Stimulated activated CD4-positive, alpha-beta T cell treated with anti-CD3 and anti-CD28 coated beads, TNF-alpha, amount 100 ng/mL, for 4 hours (primary cell): Measurements from ENCODE around the gene RAP1GAP.

ENCODE experiments used
- DNase-seq, 3 experiments: peaks; one replicate each; pipeline ENCODE4 v3.0.0-alpha.2; 2020; ENCODE audit warnings: low read depth in 3 of 3

The RAP1GAP gene

DNA sequence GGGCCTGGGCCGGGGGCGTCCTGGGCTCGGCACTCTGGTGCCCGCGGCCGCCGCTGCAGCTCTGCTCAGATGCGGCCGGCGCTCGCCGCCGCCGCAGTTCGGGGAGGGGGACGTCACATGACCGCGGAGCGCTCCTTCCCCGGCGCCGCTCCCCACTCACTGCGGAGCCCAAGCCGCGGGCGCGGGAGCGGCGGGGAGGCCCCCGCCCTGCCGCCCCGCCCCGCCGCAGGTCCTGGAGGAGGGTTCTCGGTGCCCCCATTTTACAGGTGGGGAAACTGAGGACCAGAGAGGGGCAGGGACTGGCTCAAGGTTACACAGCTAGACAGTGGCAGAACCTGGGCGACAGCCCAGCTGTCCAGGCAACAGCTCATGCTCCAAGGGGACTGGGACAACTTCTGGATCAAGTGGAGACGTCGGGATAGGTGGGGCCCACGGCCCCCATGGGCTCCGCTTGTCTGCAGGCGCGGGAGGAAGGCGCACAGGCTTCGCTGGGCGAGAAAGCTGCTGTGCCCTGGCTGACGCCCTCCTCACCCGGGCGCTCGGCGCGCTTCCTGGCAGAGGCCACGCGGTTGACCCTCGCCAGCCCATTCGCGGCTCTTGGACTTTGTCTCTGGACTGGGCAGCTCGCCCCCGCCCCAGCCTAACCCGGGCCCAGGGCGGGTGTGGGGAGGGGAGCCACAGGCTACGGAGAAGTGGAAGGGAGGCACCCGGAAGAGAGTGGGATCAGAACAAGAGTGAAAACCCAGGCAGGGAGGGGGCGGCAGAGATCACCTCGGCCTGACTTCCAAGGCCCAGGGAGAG lies at the start of gene RAP1GAP:
TSS of gene RAP1GAP (minus strand) at position 100 of the 801 bp plus-strand sequence. CDS start 49,325 bp downstream, outside the sequence.
- no peak for DNase-seq

DNA sequence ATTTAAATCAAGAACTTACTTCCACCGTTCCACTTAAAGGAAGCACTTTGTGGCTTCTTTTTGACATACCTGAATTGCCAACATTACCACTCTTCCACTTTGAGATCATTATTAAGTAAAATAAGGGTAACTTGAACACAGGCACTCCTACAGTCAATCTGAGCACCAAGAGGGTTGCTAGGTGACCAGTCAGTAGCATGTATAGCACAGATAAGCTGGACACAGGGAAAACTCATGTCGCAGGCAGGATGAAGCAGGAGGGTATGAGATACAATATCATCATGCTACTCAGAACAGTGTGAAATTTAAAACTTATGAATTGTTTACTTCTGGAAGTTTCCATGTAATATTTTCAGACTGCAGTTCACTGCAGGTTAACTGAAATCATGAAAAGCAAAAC lies 47.0 kb upstream of the RAP1GAP start:
- no peak for DNase-seq

DNA sequence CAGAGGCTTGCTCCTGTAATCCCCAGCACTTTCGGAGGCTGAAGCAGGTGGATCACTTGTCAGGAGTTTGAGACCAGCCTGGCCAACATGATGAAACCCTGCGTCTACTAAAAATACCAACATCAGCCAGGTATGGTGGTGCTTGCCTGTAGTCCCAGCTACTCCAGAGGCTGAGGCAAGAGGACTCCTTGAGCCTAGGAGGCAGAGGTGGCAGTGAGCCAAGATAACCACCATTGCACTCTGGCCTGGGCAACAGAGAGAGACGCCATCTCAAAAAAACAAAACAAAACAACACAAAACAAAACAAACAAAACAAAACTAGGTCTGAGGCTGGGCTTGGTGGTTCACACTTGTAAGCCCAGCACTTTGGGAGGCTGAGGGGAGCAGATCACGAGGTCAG lies 38.7 kb upstream of the RAP1GAP start:
- DNase-seq: no peak

- DNase-seq: no peak
Observed at GRCh38 chr1:21707086-21707840, 38.1 kb upstream of the RAP1GAP start.

DNA sequence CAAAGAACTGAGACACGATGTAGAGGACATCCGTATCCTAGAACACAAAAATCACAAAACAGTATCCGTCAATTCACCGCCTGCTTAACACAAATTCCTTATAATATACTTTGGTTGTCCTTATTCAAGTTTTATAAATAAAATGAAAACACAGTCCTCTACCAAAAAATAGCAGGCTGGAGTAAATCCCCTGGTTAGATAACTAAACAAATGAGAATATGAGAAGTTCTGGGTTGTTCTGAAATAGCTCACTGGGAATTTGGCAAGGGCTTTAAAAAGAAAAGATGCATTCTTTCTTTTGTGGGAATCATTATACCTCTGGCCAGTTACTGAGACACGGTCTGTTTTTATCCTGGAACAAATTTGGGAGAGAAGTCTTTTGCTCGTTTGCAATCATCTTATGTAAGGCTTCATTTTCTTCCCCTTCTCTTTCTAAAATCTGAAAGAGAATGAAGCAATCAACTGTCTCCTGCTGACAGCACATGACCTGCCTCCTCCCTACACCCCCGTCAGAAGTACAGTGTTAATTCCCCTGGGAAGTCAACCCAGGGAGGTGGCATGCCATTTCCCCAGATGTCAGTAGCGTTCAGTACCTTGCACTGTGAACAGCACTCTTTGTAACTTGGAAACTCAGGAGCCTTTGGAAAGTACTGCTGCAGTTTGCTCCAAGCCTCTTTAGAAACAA lies 37.1 kb upstream of the RAP1GAP start:
- no peak for DNase-seq

- DNase-seq: no peak
Observed at GRCh38 chr1:21705303-21705980, 36.3 kb upstream of the RAP1GAP start.

DNA sequence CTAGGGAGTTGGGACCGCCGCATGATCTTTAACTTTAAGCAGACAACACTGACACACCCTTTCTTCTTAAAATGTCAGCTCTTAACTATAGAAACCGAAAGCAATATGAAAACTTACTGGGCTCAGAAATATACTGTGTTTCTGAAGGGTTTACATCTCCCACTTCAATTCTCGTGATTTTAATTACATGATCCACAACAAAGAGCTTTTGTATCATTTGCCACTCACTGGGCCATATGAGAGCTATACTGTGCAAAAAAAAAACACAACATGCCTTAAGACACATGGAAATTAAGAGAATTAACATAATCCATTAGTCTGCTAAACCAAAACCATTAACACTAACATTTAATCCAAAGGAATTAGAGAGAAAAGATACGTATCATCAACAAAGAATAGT lies 35.0 kb upstream of the RAP1GAP start:
- no peak for DNase-seq

- no peak for DNase-seq
Observed at GRCh38 chr1:21703318-21703963, 34.3 kb upstream of the RAP1GAP start.

DNA sequence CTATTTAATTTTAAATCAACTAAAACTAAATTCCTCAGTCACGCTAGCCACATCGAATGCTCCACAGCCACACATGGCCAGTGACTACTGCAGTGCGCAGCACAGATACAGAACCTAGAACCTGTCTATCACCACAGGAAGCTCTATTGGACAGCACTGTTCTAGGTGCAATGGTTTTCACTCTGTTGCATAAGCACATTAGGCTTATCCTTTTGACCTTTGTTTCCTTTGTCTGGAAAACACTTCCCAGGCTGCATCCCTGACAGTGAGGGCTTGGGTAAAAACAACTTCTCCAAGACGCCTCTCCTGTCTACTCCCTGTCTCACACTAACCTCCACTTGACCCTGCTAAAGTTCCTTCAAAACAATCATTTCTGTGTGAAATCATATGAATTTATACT lies 33.6 kb upstream of the RAP1GAP start:
- no peak for DNase-seq

GRCh38 chr1:21701401-21701800 lies 32.2 kb upstream of the RAP1GAP start:
- DNase-seq: no peak

DNA sequence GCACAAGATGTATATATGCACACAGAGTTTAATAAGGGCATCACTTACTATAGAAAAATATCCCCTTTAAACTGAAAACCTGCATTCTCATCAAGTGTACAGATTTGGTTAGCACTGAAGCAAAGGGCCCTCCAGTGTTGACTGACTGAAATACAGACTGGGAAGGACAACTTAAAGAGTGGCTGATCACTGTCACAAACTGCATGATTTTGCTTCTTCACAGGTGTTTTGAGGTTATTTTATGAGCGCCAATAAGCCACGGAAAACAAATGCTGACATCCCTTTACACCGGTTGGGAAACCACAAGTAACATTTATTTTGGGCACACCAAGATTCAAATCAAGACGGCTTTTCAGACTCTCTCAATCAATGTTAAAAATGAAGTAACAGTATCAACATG lies 30.9 kb upstream of the RAP1GAP start:
- no peak for DNase-seq

DNA sequence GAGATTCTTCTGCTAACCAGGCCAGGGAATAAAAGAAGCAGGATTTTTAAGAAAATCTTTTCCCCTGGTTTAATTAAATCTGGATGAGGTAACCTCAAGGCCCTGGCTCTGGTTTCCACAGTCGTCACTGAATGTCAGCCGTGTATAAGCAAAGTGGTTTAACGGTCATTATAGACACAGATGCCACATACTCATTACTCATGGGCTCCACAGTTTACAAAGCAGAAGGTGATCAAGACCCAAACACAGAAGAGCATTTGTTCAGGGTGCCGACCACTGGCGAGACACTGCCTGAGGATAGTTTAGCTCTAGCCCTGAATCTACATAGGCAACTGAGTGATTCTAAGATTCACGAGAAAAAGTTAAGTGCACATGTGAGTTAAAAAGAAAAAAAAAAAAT lies 27.8 kb upstream of the RAP1GAP start:
- no peak for DNase-seq

DNA sequence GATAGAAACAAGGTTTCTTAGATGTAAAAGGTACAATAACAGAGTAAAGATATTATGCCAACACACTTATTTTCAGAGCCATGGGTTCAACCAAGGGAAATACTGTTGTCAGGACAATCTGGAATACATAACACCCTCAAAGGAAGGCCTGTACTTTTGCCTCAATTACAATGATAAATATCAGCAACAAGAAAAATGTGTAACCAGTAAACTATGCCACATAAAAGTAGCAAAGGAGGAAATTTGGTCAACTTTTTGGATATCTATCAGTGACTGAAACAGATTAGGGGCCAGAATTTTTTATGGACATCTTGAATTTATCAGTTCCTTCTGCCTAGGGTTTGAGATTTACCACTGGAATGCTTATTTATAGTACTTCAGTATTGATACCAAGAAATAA lies 24.6 kb upstream of the RAP1GAP start:
- DNase-seq: no peak

DNA sequence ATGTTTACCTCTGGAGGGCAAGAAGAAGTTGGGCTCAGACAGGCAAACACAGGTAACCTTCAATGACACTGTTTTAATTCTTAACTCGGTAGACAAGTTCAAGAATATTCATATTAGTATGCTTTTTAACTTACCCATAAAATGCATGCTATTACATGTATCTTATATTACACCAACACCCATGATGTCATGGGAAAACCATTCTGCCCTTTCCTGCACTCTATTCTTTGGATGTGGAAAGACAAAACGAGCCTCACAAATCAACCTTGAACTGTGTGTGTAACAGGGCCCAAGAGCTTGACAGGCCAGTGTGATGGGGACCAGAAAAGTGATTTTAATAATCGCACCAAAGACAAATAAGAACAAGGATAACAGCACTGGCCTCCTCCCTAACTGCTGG lies 22.6 kb upstream of the RAP1GAP start:
- no peak for DNase-seq

DNA sequence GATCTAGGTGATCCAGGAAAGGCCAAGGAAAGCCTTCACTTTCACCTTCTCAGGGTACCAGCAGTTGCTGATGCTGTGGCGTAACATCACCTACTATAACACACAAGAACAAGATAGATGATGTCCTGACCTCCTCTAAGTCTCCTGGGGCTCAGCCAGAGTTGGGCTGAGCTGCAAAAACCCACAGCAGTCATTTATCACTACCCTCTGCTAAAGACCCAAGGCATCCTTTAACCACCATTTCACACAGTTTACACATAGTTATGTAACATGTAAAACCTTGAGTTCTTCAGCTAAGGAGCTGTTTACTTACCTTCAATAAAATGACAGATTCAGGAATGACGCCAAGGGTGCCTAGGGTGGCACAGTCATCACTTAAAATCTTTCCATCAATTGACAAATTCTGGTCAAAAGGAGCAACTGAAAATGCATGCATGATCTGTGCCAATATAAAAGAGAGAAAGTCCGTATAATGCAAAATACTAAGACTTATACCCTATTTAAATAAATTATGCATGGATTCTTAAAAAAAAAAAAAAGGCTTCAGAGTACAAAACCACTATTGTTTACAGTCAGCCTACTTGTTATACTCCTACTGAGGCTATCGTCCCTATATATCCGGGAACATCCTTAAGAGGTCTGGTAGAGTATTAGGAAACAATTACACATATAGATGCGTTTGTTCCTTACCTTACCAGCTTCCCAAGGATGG lies 20.7 kb upstream of the RAP1GAP start:
- no peak for DNase-seq

DNA sequence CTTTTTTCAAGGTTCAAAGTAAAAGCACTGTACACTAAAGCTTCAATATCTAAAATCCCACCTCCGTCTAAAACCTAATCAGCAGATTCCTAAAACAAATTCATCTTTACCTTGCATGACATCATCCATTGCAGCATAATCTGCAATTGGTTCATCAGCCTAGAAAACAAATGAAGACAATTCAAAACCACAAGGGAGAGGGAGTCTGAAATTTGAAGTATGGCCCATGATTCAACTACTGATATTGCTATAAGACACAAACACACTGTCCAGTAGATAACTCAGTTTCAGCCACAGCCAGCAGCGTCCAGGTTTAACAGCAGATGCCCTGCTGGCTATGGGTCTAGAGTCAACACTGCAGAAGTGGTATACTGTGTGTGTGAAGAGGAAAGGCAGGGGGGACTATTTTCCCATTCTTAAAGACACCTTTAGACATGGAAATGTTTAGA lies 17.9 kb upstream of the RAP1GAP start:
- DNase-seq: no peak

DNA sequence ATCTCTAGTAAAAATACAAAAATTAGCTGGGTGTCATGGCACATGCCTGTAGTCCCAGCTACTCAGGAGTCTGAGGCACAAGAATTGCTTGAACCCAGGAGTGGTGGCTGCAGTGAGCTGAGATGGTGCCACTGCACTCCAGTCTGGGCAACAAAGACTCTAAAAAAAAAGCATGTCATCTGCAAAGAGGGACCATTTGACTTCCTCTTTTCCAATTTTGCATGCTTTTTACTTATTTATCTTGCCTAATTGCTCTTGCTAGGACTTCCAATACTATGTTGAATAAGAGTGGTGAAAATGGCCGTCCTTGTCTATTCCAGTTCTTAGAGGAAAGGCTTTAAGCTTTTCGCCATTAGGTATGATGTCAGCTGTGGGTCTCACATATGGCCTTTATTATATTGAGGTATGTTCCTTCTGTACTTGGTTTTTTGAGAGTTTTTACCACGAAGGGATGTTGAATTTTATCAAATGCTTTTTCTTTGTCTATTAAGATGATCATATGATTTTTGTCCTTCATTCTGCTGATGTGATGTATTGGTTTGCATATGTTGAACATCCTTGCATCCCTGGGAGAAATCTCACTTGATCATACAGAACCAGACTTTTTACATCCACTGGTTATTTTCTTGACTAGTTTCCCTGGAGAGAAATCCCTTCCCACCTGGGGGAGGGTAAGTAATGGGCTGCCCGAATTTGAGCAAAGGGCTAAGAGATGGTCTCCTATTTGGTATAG lies 17.0 kb upstream of the RAP1GAP start:
- DNase-seq: no peak

DNA sequence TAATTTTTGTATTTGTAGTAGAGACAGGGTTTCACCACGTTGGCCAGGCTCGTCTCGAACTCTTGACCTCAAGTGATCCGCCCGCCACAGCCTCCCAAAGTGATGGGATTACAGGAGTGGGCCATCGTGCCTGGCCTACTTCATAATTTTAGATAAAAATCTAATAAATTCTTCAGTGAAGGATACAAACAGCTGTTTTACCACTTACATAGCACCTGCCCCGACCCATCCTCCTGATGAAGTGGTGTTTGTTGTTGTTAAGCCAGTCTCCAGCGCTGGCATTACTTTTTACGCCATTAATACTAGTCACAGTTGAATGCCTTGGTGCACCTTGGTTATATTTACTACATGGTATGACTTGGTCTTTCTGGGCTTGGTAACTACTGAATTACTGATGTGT lies 12.3 kb upstream of the RAP1GAP start:
- no peak for DNase-seq

- no peak for DNase-seq
Observed at GRCh38 chr1:21680918-21681317, 11.8 kb upstream of the RAP1GAP start.

DNA sequence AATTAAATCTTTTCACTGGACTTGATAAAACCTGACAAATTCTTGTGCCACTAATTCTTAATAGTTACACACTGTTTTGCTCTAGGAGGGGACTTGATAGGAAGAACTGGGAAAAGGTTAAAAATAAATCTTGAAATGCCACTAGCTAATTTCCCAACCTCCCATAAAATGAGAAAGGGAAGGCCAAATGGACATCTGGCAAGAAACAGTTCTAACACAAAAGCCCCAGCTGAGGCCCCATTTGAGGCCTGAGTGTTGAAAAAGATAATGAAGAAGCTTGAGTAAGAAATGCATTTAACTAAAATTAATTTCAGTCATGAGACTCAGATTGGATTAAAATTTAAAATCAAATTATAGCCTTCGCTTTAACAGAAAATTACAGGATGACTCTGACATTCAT lies 11.2 kb upstream of the RAP1GAP start:
- DNase-seq: no peak
